Stimulated activated CD8-positive, alpha-beta memory T cell treated with anti-CD3 and anti-CD28 coated beads, Interleukin-4, amount 100 ng/mL, for 24 hours (primary cell): ENCODE data around the gene KMT2C.

ENCODE experiments used
- DNase-seq: peaks from one replicate; pipeline ENCODE4 v3.0.0-alpha.2; 2020; ENCODE audit warnings: low read depth

KMT2C gene

DNA sequence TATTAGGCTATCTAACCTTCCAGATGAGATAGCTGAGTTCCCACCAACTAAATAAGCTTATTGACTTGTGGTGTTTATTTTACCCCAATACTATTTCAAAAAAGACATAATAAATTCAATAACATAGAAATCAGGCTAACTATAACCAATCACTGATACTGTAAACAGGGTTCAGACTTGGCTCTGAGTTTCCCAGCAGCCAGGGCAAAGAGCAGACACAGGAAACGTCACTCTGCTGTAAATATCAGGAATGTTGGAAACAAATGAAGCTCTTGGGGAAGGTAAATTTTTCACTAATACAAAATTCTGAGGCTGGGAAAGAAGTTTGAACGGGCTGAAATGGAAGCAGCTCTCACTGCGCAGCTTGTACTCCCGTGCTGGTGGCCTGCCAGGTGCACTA, 295.7 kb downstream of the KMT2C start:
- no peak for DNase-seq

DNA sequence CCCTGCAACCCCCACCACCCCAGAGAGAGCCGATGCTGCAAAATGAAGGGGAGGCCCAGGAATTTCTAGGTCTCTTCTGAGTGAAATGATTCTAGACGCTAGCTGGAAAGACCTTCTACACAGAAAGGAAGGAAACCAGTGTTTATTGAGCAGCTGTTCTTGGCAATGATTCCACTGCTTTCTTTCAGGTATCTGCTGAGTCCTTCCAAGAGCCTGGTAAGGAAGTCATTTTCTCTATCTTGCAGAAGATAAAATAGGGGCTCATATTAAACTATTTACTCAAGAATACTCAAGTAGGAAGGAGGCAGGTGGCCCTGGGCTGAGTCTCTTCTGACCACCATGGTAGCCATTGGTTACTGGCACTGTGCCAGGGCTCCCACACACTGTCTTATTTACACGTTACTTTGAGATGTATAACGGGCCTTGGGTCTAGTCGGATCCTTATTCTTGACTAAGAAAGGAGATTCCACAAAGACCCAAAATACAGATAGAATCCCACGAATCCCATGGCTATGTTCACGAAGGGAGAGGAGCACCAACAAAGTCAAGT, 298.3 kb downstream of the KMT2C start:
- no peak for DNase-seq

DNA sequence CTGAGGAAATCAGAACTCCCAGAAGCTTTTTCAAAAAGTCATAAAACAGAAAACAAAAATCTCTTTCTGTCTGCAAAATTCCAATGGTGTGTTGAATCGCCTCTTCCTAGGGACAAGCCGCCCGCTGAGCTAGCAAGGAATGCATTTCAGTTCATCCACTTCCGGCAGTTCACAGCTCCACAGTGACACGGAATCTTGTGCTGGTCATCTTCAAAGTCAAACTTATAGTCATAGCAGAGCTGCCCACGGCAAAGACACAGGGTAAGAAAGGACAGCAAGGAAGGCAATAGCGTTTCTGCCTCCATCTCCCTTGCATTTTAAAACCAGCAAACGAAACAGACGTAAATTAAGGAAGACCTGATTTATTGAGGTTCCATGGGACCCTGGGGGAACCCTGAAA, 299.1 kb downstream of the KMT2C start:
- DNase-seq, result no peak

DNA sequence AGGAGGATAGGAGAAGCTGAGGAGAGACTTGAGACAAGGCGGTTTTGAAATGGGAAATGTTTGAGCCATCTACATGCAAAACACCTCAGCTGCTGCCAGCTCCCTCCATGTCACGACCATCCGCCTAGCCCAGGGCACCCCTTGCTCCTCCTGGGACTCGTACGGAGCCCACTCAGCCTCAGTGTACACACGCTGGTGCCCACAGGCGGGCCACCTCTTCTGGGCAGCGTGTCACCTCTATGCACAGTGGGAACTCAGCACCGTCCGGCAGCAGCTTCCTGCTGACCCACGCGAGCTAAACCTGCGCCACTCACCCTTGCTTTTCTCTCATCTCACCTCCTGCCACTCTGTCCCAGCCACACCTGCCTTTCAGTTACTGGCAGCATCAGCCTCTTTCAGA, 302.0 kb downstream of the KMT2C start:
- DNase-seq, result no peak

DNA sequence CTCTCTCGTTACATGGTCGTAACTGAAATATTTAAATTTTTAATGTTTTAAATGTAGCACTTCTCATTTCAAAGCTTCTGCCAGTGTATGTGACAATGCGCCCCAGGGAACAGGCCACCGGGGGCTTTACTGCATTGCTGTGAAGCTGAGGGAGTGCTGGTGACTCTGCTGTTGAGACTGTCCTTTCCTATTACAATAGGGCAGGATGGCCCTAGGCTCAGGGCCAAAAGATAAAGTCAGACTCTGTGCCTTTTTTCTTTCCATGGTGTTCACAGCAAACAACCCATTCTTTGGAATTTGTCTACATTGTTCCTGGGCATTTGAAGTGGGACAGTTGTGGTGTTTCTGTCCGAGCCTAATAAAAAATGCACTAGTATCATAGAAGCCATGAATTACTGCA, 303.0 kb downstream of the KMT2C start:
- no peak for DNase-seq

DNA sequence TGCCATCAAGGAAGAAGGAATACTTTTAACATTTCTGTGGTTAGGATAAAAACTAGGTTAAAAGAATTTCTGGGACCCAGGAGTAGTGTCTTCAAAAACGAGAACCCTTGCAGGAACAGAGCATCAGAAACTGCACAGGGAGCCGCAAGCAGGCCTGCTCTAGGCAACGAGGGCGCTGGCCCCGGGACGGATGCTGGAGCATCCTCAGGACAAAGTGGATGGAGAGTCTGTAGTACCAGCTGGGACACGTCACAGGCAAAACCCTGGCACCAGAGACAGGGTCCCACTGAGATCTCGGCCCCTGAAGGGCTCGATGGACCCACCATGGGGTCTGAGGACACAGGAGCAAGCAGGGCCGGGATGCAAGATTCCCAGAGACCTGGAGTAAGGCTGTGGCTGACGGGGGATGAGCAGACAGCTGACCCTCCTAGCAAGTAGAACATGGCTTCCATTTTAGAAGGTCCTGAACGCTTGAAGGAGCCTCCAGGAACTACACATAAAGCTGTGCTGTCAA, 303.8 kb downstream of the KMT2C start:
- no peak for DNase-seq

DNA sequence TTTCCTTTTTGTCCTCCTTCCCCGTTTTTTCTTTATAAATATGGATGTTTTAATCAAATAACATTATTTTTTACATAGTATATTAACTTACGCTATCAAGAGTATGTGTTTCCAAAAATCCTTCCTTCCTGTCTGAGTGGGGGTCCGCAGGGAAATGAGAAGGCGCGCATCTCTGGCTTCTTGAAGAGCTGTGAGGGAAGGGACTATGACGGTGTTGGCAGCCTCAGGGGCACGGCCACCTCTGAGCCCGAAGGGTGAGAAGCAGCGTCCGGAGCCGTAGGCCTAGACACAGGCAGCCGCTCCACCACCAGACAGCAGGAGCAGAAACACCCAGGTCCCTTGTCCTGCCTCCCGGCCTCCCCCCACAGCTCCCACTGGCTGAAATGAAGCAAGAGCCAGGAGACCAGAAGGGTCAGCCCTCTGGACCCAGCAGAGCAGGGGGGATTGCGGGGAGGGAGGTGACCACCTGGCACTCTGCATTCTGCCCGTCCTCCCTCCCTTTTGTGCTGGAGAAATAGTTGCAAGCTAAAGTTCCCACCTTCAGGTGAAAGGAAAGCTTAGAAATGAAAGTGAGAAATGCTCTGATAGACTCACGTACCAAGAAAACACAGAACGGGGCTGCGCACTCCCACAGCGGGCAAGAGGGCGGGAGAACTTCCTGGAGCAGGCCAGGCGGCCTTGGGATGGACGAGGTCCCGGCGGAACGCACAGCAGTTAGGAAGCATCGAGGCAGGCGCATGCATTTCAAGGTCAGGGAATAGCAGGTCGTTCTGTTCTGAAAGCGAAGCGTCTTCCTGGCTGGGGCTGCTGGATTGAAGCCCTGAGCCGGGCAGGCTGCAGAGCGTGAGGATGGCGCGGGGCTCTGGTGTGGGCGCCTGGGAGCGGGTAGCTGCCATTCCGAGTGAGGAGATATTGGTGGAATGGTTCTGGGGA, 304.9 kb downstream of the KMT2C start:
- DNase-seq, result no peak

DNA sequence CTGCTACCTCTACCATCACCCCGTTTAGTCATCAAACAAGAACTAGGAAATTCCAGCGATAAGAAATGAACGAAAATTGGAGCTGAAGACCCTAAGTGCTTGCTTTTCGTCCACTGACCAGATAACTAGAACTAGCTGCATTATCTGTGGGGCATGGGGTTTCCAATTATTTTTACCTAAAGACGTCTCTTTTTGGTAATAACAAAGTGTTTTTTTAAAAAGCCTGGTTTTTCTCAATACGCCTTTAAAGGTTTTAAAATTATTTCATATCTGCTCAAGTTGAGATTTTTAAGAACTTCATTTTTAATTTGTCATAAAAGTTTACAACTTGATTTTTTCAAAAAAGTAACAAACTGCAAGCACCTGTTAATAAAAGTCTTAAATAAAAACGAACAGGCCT, 306.1 kb downstream of the KMT2C start:
- DNase-seq, result no peak

DNA sequence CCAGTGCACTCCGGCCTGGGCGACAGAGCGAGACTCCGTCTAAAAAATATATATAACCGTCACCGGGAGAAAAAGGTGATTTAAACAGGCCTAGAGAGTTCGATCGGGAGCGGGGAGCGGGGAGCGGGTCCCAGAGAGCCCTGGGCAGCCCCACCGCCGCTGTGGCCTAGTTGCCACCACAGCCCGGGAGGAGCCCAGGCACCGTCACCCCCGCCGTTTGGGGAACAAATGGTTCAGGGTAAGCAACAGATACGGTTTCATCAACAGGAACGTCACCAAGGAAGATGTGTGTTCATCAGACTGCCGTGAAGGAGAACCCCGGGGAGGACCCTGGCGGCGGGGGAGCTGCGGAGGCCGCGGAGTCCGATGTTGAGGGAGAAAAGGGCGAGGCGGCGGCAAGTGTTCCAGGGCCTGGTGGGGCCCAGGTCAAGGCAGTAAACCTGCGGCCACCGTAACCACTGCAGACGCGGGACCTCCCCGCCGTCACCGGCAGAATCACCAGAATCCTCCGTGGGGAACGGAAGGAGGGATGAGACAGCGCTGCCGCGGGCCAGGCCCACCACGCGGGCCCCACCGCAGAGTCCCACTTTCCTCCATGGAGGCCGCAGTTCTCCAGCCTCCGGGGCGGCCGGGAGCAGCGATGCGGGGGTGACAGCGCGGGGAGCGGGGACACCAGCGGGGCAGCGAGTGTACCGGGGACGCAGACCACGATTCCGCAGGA, 306.9 kb downstream of the KMT2C start:
- DNase-seq, result no peak

DNA sequence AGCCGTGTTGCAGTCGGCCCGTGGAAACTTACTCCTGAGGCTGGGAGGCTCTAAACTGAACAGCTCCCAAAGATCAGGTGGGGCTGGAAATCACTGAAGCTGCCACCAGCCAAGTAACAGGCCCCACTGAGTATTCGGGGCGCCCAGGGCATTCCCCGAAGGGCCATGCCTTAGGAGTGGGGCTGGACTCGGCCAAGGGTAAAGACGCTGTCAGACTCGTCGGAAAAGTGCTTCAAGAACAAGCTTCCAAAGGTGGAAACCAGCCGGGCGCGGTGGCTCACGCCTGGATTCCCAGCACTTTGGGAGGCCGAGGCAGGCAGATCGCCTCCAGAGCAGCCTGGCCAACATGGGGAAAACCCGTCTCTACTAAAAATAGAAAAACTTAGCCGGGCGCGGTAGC, 307.6 kb downstream of the KMT2C start:
- no peak for DNase-seq

DNA sequence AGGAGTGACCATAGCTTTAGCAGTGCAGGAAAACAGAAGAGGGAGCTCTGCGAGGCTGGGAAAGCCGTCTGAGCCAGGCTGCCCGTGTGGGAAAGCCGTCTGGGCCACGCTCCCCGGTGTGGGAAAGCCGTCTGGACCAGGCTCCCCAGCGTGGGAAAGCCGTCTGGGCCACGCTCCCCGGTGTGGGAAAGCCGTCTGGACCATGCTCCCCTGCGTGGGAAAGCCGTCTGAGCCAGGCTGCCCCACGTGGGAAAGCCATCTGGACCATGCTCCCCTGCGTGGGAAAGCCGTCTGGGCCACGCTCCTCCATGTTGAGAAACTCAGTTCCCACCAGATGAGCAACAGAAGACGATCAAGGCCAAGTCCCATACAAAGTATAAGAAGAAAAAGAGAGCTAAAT, 308.6 kb downstream of the KMT2C start:
- no peak for DNase-seq

DNA sequence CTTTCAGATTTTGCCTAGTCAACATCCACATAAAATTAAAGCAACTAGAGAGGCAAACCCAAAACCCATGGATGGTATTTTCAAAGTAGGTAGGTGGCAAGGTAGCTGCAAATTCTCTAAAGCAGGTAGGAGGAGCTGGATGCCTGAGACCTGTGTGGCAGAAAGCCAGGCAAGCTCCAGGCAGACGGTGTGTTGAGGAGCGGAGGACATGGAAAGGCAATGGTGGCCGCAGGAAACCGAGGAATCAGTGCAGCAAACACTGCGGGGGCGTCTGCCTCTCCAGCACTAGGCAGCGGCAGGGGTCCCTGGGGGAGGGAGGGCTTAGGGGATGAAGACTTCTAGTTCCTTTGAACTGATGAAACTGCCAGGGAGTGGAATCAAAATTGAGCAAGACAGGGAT, 309.1 kb downstream of the KMT2C start:
- no peak for DNase-seq

DNA sequence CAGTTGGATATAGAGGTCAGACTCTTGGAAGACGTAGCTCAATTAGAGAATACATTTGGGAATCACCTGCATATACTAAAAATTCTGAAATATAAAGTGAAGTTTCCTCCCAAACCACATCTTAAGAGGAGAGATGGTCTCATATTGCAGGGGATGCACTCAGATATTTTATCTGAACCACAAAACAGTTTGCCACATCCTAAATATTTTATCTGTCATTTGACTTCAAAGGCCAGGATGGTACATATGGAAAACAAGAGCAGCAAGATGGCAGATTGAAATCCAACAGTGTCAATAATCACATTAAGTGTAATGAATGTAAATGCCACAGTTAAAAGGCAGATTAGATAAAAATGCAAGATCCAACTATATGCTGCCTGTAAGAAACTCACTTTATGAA, 313.3 kb downstream of the KMT2C start:
- no peak for DNase-seq

DNA sequence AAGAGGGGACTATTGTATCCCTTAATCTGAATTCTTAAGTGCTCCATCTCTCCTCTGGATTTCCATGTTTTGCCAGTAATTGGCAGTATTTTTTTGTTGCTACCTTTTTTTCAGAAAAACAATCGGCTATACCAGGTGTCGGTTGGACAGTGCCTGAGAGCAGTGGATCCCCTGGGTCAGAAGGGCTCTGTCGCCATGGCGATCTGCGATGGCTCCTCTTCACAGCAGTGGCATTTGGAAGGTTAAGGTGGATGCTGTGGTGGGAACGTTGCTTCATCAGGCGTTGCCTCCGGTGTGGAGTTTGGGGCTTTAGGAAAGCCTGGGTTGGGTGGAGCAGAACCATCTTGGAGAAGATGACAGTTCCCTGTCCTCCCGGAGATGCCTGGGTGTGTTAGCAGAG, 314.4 kb downstream of the KMT2C start:
- DNase-seq, result no peak

DNA sequence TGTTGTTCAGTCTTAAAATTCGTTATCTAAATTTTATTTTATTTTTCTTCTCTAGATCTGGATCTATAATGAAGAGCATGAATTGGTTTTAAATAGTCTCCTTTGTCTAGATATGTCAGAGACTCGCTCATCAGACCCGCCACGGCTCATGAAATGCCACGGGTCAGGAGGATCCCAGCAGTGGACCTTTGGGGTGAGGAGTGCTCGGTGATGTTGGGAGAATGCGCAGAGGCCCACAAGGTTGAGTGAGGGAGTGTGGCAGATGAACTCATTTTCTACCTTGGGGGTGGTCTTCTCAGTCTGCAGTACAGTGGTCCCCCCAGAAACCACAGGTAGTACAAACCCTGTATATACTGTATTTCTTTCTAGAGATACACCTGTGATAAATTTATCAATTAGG, 315.0 kb downstream of the KMT2C start:
- no peak for DNase-seq

DNA sequence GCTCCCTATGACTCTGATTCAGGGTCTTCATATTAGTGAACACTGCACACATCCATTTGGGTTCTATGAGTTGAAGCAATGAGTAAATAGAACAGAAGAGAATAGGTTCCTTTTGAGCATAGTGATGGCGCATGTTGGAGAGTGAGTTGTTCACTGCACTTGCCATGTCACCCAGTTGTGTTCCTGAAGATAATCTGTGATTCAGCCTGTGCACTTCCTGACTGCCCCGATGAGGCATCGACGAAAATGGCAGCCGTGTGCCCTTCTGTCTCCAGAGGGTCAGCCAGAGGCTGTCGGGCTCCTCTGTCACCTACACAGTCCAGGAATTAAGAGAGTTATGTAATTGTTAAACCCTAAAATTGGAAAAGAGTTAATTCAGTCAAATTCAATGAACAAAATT, 315.6 kb downstream of the KMT2C start:
- no peak for DNase-seq

DNA sequence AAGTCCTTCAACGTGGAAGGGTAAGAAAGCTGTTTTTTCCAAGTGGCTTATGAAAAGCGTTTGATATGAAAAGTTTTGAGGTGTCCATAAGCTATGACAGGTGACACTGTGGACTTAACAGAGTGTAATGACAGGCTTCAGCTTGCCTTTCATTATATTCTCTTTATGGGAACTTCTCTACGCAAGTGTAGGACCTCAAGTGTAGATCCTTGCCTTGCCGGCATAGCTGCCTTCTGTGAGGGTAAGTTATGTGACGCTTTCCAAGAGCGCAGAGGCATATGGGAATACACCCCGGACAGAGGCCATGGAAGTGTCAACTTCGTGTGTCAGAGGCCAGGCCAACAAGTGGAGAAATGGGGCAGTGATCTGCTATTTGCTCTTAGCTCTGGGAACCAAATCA, 318.4 kb downstream of the KMT2C start:
- no peak for DNase-seq

DNA sequence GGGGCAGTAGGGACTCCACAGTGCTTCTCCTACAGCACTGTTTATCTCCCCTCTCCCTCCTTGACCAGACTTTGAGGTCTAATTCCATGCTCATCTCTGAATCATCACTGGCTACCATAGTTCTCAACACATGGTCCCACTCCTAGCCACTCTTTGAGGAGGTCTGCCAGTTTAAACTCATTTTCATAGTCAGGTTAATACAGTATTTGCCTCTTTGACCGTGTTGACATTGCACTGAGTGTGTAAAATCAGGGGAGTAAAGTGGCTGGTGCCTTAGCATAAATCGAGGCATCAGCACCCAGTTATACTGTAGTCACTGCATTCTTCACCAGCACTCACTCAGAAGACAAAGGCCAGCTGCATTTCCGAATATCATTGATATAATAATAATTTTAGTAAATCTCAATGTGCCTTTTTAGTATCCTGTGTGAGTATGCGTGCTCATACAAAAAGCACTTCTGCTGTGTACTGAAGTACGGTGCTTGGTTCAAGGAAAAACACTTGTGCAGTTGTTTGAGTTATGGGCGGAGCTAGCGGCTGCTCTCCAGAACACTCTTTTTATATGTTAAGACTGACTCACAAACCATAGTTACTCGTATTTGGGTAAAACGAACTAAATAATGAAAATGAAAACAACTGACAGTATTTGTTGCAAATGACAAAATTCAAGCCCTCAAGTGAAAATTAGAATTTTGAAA, 320.6 kb downstream of the KMT2C start:
- no peak for DNase-seq

DNA sequence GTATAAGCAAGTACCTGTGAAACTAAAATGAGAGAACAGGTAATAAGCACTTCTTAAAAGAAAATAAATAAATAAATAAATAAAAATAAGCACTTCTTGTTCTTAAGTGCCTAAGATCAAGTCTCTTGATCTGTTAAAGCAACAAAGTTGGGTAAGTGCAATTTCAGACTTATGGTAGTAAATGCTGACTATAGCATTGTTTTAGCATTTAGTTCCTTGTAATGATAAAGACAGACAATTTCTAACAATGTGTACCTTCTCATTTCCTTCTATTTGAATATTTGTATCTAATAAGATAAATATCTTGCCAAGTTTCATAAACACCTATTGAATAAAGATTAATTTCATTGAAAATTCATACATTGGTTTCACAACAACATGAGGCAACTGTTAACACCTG, 323.0 kb downstream of the KMT2C start:
- no peak for DNase-seq

DNA sequence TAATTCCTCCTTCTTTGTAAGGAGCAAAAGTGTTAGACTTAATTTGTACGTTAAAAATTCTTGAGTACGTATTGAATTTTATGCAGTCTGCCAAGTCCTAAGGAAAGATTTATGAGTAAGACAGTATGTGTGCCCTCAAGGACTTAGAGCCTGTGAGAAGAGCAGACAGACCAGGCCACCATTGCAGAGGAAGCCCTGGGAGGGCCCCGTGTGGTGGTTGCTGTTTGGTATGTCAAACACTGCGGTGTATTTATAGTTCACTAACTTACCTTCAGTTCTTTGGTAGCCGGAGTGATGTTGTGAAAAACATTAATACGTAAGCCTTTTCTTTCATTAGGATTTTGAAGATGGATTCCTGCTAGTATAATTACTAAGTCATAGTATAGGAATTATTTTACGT, 327.4 kb downstream of the KMT2C start:
- DNase-seq, result no peak

DNA sequence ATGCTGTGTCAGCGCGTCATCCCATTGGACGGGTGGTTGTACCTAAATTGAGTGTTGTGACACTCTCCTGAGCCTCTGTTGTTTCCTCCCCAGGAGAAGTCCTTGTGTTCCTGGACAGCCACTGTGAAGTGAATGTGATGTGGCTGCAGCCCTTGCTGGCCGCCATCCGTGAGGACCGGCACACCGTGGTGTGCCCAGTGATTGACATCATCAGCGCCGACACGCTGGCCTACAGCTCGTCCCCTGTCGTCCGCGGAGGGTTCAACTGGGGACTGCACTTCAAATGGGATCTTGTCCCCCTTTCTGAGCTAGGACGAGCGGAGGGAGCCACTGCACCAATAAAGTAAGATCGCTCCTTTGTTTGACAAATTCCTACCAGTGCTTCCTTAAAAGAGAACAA, 327.9 kb downstream of the KMT2C start:
- DNase-seq, result no peak

DNA sequence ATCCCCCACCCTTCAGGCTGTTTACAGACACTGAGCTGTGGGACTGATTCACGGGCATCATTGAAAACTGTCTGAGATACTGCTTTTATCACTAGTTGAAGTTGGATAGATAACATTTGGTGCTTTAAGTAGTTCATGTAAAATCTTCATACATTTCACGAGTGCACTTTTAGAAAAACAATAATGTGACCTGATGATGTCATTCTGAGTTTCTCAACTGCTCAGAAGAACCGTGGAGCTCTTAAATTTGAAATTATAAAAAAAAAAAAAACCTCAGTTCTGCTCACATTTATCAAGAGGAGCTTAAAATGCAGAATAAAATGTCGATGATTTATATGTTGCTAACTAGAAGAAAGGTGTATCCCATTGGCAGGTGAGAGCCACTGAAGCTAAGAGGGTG, 328.8 kb downstream of the KMT2C start:
- DNase-seq, result no peak
